Liver (tissue), 3 donors: Measurements from ENCODE around the gene STK32C.

Source experiments
- ATF3 ChIP-seq: IDR thresholded peaks from 2 replicates; pipeline ENCODE4 v1.6.1; 2016; ENCODE audit warnings: antibody characterized with exemption
- EGR1 ChIP-seq, 2 donors: IDR thresholded peaks; 2 replicates each; pipeline ENCODE4 v1.6.1; 2016 to 2018; ENCODE audit warnings: antibody characterized with exemption in 2 of 2, low read depth in 2 of 2
- GABPA ChIP-seq, 2 donors: IDR thresholded peaks in 1 of 2; conservative IDR thresholded peaks in 1 of 2; 2 replicates each; pipeline ENCODE4 v1.6.1; 2016; ENCODE audit warnings: antibody characterized with exemption in 2 of 2, mild to moderate bottlenecking in 1 of 2, moderate library complexity in 1 of 2
- HNF4G ChIP-seq: IDR thresholded peaks from 2 replicates; pipeline ENCODE4 v1.6.1; 2016; ENCODE audit warnings: antibody characterized with exemption
- MAX ChIP-seq: IDR thresholded peaks from 2 replicates; pipeline ENCODE4 v1.6.1; 2016; ENCODE audit warnings: antibody characterized with exemption
- RAD21 ChIP-seq, 2 donors: IDR thresholded peaks; 2 replicates each; pipeline ENCODE4 v1.6.1; 2016; ENCODE audit warnings: antibody characterized with exemption in 2 of 2, mild to moderate bottlenecking in 2 of 2
- REST ChIP-seq: IDR thresholded peaks from 2 replicates; pipeline ENCODE4 v1.6.1; 2016; ENCODE audit warnings: antibody characterized with exemption, mild to moderate bottlenecking
- SP1 ChIP-seq: IDR thresholded peaks from 2 replicates; pipeline ENCODE4 v1.6.1; 2018; ENCODE audit warnings: antibody characterized with exemption, mild to moderate bottlenecking
- TAF1 ChIP-seq: conservative IDR thresholded peaks from 2 replicates; pipeline ENCODE4 v1.6.1; 2016; ENCODE audit warnings: antibody characterized with exemption, mild to moderate bottlenecking
- YY1 ChIP-seq: IDR thresholded peaks from 2 replicates; pipeline ENCODE4 v1.6.1; 2016; ENCODE audit warnings: antibody characterized with exemption, mild to moderate bottlenecking
- ZBTB33 ChIP-seq: IDR thresholded peaks from 2 replicates; pipeline ENCODE4 v1.6.1; 2016; ENCODE audit warnings: antibody characterized with exemption
- TF ChIP-seq, protein P1 (sequence below): fragments of 150-350 bp; IDR thresholded peaks from 2 replicates; pipeline ENCODE4 v1.5.1; 2017; ENCODE audit warnings: improper control_type of control experiment, low read depth, low read length; ENCODE audit not compliant: missing input control
- donor health status: healthy.
- donor health status: healthy.

GRCh38 chr10:132270721-132271457 is 36.9 kb downstream of the STK32C start:
- TF ChIP-seq, protein P1, sequence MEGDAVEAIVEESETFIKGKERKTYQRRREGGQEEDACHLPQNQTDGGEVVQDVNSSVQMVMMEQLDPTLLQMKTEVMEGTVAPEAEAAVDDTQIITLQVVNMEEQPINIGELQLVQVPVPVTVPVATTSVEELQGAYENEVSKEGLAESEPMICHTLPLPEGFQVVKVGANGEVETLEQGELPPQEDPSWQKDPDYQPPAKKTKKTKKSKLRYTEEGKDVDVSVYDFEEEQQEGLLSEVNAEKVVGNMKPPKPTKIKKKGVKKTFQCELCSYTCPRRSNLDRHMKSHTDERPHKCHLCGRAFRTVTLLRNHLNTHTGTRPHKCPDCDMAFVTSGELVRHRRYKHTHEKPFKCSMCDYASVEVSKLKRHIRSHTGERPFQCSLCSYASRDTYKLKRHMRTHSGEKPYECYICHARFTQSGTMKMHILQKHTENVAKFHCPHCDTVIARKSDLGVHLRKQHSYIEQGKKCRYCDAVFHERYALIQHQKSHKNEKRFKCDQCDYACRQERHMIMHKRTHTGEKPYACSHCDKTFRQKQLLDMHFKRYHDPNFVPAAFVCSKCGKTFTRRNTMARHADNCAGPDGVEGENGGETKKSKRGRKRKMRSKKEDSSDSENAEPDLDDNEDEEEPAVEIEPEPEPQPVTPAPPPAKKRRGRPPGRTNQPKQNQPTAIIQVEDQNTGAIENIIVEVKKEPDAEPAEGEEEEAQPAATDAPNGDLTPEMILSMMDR = no peak
- no peak for TF ChIP-seq GABPA (IDR thresholded peaks at IDR 0.05 in 1 of 2, conservative IDR thresholded peaks at IDR 0.05 in 1 of 2)
- no peak for TF ChIP-seq ATF3
- no peak for TF ChIP-seq EGR1 (IDR thresholded peaks at IDR 0.05; ENCODE audit: low read depth in 2 of 2)
- TF ChIP-seq YY1 = no peak
- no peak for TF ChIP-seq ZBTB33
- TF ChIP-seq MAX = no peak
- no peak for TF ChIP-seq HNF4G
- no peak for TF ChIP-seq SP1
- TF ChIP-seq REST = no peak
- TF ChIP-seq RAD21 (IDR thresholded peaks at IDR 0.05) = no peak
- no peak for TF ChIP-seq TAF1
